ENCODE data around the gene TSC22D4.
"Not testable (repeated sequence)": the region's sequence is repeated elsewhere in the genome, so short reads cannot be mapped to it uniquely, and the experiment has no call there.

The TSC22D4 gene

DNA sequence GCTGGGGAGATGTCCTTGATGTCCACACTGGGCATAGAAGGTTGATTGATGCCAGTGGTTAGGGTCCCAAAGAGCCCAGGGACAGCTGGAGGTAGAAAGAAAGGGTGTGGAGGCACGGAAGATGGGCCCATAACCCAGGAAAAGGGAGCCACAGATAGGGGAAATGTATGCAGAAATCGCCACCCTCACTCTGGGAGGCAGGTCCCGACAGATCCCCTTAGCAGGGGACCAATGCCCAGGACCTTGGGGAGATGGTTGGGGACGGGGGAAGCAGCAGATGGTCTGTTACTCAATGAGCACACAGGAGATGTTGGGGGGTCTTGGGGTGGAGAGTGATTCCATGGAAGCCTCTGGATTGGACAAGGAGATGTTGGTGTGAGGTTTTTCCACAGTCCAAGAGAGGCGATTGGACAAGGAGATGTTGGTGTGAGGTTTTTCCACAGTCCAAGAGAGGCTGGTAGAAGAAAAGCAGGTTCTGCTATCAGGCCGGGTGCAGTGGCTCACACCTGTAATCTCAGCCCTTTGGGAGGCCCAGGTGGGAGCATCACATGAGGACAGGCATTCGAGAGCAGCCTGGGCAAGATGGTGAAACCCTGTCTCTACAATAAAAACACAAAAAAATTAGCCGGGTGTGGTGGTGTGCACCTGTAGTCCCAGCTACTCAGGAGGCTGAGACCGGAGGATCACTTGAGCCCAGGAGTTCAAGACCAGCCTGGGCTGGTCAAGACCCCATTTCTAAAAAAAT is 35.7 kb downstream of the TSC22D4 start:
- no peak for DNase-seq (ENCODE audit: low spot score)

DNA sequence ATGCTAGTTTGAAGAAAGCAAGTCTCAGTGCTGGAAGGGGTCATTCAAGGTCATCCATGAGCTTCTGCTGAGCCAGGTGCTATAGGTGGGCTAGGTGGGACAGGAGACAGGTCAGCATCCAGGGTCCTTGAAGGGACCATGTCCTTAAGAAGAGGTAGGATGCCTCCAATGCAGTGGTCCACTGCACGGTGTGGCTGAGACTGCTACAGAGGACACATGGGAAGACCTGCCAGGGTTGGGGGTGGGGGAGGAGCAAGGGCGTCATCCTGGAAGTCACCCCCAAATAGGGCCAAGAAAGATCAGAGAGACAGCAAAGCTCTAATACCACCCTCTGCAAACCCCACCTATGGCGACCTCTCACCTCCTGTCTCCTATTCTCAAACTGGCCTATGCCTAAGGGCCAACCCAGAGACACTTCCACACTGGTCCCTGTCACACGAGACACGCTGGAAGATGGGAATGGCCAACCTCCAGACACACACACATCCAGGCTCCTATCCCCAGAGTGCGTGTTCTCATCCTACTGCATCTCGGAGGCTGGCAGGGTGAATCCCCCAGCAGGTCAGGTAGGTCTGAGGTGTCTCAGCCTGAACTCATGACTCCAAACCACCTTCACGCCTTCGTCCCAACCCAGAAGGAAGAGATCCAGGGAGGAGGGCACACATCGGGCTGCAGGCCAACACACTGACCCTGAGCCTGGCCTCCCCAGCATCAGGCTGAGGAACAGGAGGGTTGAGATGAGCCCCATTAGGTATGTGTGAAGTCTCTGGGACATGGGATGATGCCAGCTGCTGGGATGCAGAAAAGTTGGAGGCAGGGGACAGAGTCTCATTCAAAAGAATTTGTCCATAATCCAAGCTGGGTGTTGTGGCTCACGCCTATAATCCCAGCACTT is 37.1 kb downstream of the TSC22D4 start:
- no peak for DNase-seq (ENCODE audit: low spot score)

DNA sequence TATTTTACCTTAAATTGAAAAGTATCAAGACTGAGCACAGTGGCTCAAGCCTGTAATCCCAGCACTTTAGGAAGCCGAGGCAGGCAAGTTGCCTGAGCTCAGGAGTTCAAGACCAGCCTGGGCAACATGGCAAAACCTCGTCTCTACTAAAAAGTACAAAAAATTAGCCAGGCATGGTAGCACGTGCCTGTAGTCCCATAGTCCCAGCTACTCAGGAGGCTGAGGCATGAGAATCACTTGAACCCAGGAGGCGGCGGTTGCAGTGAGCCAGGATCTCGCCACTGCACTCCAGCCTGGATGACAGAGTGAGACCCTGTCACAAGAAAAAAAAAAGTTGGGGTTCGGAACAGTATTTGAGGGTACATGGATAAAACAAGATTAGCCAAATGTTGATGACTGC is 39.8 kb downstream of the TSC22D4 start:
- DNase-seq (ENCODE audit: low spot score), result not testable (repeated sequence)

GRCh38 chr7:100438731-100439130 is 40.3 kb downstream of the TSC22D4 start:
- DNase-seq (ENCODE audit: low spot score), result not testable (repeated sequence)

DNA sequence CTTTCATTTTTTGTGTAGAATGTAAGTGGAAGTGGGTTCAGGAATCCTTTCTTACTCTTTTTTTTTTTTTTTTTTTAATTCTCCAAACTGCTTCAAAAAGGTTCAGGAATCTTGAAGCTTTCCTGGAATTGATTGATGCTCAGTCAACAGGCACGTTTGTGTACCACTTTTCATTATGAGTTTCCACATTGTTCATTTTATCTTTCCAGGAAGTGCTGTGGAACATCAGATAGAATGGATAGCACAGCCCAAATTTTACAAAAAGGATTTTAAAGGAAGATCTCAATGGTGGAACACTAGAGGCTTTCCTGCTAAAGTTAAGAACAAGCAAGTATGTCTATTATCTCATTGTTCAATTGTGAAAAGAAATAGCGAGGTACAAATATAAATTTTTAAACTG is 40.8 kb downstream of the TSC22D4 start:
- no peak for DNase-seq (ENCODE audit: low spot score)

DNA sequence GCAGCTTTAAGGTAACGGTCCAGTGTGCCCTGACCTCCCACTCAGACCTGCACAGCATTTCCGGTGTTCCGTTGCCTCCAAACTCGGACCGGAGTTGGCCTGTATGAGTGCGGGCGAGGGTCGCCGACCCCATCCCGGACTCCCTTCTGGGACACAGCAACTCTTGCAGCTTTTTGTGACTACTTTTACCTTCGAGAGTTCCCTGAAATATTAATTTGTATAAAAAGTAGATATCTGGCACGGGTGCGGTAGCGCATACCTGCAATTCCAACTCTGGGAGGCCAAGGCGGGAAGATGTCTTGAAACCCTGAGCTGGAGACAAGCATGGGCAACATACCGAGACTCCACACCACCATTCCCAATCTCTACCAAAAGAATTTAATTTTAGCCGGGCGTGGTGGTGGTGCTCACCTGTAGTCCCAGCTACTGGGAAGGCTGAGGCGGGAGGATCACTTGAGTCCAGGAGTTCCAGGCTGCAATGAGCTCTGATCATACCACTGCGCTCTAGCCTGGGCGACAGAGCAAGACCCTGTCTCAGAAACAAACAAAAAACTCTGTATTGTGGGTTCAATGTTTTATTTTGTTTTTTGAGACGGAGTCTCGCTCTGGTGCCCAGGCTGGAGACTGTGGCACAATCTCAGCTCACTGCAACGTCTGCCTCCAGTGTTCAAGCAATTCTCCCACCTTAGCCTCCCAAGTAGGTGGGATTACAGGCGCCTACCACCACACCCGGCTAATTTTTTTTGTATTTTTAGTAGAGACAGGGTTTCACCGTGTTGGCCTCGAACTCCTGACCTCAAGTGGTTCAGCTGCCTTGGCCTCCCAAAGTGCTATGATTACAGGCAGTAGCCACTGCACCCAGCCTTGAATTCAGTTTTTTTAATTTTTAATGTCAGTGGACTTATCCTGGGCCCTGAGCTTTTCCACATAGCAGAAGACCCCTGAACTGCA is 41.6 kb downstream of the TSC22D4 start:
- DNase-seq (ENCODE audit: low spot score), result no peak

GRCh38 chr7:100435401-100436304 is 43.4 kb downstream of the TSC22D4 start:
- DNase-seq (ENCODE audit: low spot score), result peak; percentile 65

GRCh38 chr7:100434297-100435144 is 44.5 kb downstream of the TSC22D4 start:
- DNase-seq (ENCODE audit: low spot score), result no peak

GRCh38 chr7:100433592-100434296 is 45.3 kb downstream of the TSC22D4 start:
- DNase-seq (ENCODE audit: low spot score), result no peak

- DNase-seq (ENCODE audit: low spot score), result no peak
Observed at GRCh38 chr7:100433276-100433591, 45.8 kb downstream of the TSC22D4 start.

- DNase-seq (ENCODE audit: low spot score), result no peak
Observed at GRCh38 chr7:100432621-100433275, 46.3 kb downstream of the TSC22D4 start.

GRCh38 chr7:100432053-100432452 is 47.0 kb downstream of the TSC22D4 start:
- DNase-seq (ENCODE audit: low spot score), result no peak

DNA sequence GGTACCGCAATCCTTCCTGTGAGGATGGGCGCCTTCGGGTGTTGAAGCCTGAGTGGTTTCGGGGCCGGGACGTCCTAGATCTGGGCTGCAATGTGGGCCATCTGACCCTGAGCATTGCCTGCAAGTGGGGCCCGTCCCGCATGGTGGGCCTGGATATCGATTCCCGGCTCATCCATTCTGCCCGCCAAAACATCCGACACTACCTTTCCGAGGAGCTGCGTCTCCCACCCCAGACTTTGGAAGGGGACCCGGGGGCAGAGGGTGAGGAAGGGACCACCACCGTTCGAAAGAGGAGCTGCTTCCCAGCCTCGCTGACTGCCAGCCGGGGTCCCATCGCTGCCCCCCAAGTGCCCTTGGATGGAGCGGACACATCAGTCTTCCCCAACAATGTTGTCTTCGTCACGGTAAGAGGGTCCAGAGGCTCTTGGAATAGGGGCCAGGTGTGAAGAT is 47.7 kb downstream of the TSC22D4 start:
- DNase-seq (ENCODE audit: low spot score), result no peak

DNA sequence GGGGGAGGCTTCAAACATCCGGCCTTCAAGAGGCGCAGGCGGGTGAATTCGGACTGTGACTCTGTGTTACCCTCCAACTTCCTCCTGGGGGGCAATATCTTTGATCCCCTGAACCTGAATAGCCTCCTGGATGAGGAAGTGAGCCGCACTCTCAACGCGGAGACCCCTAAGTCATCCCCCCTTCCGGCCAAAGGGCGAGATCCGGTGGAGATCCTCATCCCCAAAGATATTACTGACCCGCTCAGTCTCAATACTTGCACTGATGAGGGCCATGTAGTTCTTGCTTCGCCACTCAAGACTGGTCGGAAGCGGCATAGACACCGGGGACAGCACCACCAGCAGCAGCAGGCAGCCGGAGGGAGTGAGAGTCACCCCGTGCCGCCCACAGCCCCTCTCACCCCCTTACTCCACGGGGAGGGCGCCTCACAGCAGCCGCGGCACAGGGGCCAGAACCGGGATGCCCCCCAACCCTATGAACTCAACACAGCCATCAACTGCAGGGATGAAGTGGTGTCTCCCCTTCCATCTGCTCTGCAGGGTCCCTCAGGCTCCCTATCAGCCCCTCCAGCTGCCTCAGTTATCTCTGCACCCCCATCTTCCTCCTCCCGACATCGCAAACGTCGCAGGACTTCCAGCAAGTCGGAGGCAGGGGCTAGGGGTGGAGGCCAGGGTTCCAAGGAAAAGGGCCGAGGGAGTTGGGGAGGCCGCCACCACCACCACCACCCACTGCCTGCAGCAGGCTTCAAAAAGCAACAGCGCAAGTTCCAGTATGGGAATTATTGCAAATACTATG is 48.3 kb downstream of the TSC22D4 start:
- no peak for DNase-seq (ENCODE audit: low spot score)

DNA sequence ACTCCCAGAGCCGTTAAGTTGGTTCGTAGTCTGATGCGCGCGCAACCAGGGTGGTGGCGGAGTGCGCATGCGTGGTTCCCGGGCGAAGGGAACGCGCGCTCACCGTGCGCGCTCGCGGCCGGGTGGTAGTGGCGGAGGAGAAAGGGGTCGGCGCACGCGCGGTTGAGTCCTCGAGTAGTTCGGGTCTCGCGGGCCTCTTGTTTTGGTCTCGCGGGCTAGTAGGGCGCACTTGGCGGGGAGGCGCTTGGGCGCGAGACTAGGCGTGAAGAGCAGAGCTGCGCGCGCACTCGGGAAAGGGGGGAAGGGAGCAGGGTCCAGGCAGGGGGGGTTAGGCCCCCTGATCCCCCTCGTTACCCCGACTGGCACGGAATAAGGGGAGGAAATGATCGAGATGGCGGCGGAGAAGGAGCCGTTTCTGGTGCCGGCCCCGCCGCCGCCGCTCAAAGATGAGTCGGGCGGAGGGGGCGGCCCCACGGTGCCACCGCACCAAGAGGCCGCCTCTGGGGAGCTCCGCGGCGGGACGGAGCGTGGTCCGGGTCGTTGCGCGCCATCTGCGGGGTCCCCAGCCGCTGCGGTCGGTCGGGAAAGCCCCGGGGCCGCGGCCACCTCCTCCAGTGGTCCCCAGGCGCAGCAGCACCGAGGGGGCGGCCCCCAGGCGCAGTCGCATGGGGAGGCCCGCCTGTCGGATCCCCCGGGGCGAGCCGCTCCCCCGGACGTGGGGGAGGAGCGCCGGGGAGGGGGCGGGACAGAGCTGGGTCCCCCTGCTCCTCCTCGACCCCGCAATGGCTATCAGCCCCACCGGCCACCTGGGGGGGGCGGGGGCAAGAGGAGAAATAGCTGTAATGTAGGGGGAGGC is 49.1 kb downstream of the TSC22D4 start, which contains the start of gene MEPCE:
MEPCE (plus strand) TSS at position 195 of the 856 bp plus-strand sequence; CDS start at position 383, 188 bp downstream.
- peak; percentile 91 for DNase-seq (ENCODE audit: low spot score)

- DNase-seq (ENCODE audit: low spot score), result peak; percentile 88
Observed at GRCh38 chr7:100428967-100429636, 49.9 kb downstream of the TSC22D4 start.
